HG03025 (cell line): ENCODE data around the gene PROX1.
"Not testable (repeated sequence)": the region's sequence is repeated elsewhere in the genome, so short reads cannot be mapped to it uniquely, and the experiment has no call there.

Experiments
- ATAC-seq: cut with Tn5 transposase; IDR thresholded peaks from one replicate; pipeline ENCODE4 v1.9.1; 2021; ENCODE audit warnings: mild to moderate bottlenecking, moderate library complexity; ENCODE audit not compliant: unreplicated experiment, low FRiP score

PROX1 gene

GRCh38 chr1:214058076-214058475, 70.3 kb downstream of the PROX1 start:
- no peak for ATAC-seq

- no peak for ATAC-seq
Measured at GRCh38 chr1:214066190-214066589, 78.4 kb downstream of the PROX1 start.

- no peak for ATAC-seq
Measured at GRCh38 chr1:214066936-214067335, 79.2 kb downstream of the PROX1 start.

- no peak for ATAC-seq
Measured at GRCh38 chr1:214067397-214067796, 79.6 kb downstream of the PROX1 start.

GRCh38 chr1:214067853-214068703, 80.3 kb downstream of the PROX1 start:
- ATAC-seq, result no peak

GRCh38 chr1:214068979-214069378, 81.2 kb downstream of the PROX1 start:
- ATAC-seq, result no peak

- no peak for ATAC-seq
Measured at GRCh38 chr1:214071469-214071868, 83.7 kb downstream of the PROX1 start.

GRCh38 chr1:214072426-214073157, 84.8 kb downstream of the PROX1 start:
- ATAC-seq, result no peak

GRCh38 chr1:214074477-214074876, 86.7 kb downstream of the PROX1 start:
- ATAC-seq, result no peak

GRCh38 chr1:214075305-214075998, 87.7 kb downstream of the PROX1 start:
- ATAC-seq, result no peak

GRCh38 chr1:214075999-214076707, 88.4 kb downstream of the PROX1 start:
- ATAC-seq, result no peak

- no peak for ATAC-seq
Measured at GRCh38 chr1:214076708-214077065, 88.9 kb downstream of the PROX1 start.

- ATAC-seq, result no peak
Measured at GRCh38 chr1:214078950-214079349, 91.2 kb downstream of the PROX1 start.

GRCh38 chr1:214085325-214085724, 97.6 kb downstream of the PROX1 start:
- no peak for ATAC-seq

GRCh38 chr1:214086945-214087344, 99.2 kb downstream of the PROX1 start:
- no peak for ATAC-seq

GRCh38 chr1:214089003-214089402, 101.2 kb downstream of the PROX1 start:
- ATAC-seq, result not testable (repeated sequence)
